Stomach (tissue), 9 donors: ENCODE measurements around the gene ARFIP1. TPM values are rescaled to one million over a fixed set of nuclear protein-coding genes. Genes with fewer than 3 reads are reported as not detected.

Source experiments
- DNase-seq, 2 donors: peaks; one replicate each; pipeline versions ENCODE4 v3.0.0 to v3.0.0-alpha.2; 2013 to 2019
- H3K27ac ChIP-seq, 5 donors: fragments of 200-600 bp in 4 of 5; sonication (generic) in 4 of 5; one replicate each; pipeline ENCODE4 v1.5.1; 2013 to 2019; ENCODE audit warnings: mild to moderate bottlenecking in 1 of 5, moderate library complexity in 1 of 5
- H3K27me3 ChIP-seq, 3 donors: fragments of 200-600 bp; sonication (generic); one replicate each; pipeline ENCODE4 v1.5.1; 2017 to 2019; ENCODE audit warnings: mixed run types in 1 of 3
- H3K36me3 ChIP-seq, 4 donors: fragments of 200-600 bp; sonication (generic); 1 replicate in 3 of 4; 2 replicates in 1 of 4; pipeline ENCODE4 v1.5.1; 2016 to 2019
- H3K4me1 ChIP-seq, 4 donors: fragments of 200-600 bp; sonication (generic); one replicate each; pipeline ENCODE4 v1.5.1; 2016 to 2019
- H3K4me3 ChIP-seq, 4 donors: fragments of 200-600 bp; sonication (generic) in 3 of 4; one replicate each; pipeline ENCODE4 v1.5.1; 2016 to 2019; ENCODE audit warnings: mild to moderate bottlenecking in 1 of 4
- H3K9me3 ChIP-seq, 4 donors: fragments of 200-600 bp; sonication (generic); one replicate each; pipeline ENCODE4 v1.5.1; 2016 to 2019
- EP300 ChIP-seq: sonication (generic); formaldehyde crosslinking; IDR thresholded peaks from one replicate; pipeline ENCODE4 v1.6.1; 2017; ENCODE audit warnings: antibody characterized with exemption
- POLR2A ChIP-seq, 4 donors: fragments of 450-650 bp; IDR thresholded peaks; one replicate each; pipeline ENCODE4 v1.6.1; 2016; ENCODE audit warnings: antibody characterized with exemption in 4 of 4, control low read depth in 2 of 4, mild to moderate bottlenecking in 1 of 4, moderate library complexity in 1 of 4
- POLR2AphosphoS5 ChIP-seq, 3 donors: sonication (generic); formaldehyde crosslinking; IDR thresholded peaks; one replicate each; pipeline ENCODE4 v1.6.1; 2016; ENCODE audit warnings: antibody characterized with exemption in 3 of 3
- WGBS, 5 donors: extraction: QIAGEN DNeasy Blood & Tissue Kit in 3 of 5; methylation state at CpG; one replicate each; pipeline versions ENCODE4 v1.1.5 to v1.1.7; 2013 to 2018; 5-methylcytosine and 5-hydroxymethylcytosine counted together
- intact Hi-C: fragments of 100-400 bp; cut with DNase I; formaldehyde crosslinking; loops from one replicate; pipeline ENCODE4 v1.15.1; 2023; ENCODE audit warnings: low total_unique reads
- polyA plus RNA-seq, 3 donors: library from polyadenylated mRNA; stranded (reverse); fragments of 200-250 nt; gene quantifications; one replicate each; pipeline ENCODE4 v1.2.3, GENCODE V29; 2013
- total RNA-seq, 5 donors: library from RNA; depleted of rRNA; stranded (reverse); fragments of >200 nt; gene quantifications; one replicate each; pipeline versions ENCODE4 v1.1.0 to v1.2.3, GENCODE V29; 2014 to 2016
- TF ChIP-seq, protein P1 (sequence below), 7 experiments: fragments of 450-650 bp in 4 of 7; fragments of 200-600 bp in 3 of 7; sonication (generic) in 3 of 7; IDR thresholded peaks; one replicate each; pipeline ENCODE4 v1.5.1; 2016 to 2019; ENCODE audit warnings: antibody characterized with exemption in 7 of 7, control low read depth in 2 of 7, mild to moderate bottlenecking in 1 of 7
- donor health status: healthy with polysubstance abuse.
- donor health status: Bipolar disorder and iron deficiency.
- donor health status: healthy.

The ARFIP1 gene
- total and polyA plus RNA-seq, 8 donors: 15.3 to 103 (median 39.4) TPM

DNA sequence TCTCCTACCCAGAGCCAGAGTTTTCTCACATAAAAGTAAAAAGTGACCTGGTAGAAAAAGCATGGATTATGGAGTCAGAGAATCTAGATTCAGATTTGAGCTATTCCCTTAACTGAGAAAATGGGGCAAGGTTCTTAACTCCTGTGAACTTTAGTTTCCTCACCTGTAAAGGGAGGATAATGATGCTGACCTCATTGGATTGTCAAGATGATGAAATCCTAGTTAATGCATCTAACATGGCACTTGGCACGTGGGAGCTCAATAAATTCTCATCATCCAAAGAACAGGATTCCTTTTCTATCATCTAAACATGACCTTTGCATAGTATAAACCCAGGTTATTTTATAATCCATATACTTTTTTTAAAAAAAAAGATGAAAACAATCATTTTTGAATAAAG is 175.0 kb downstream of the ARFIP1 start:
- no peak overlapping the region for H3K4me3 ChIP-seq
- no peak for TF ChIP-seq POLR2A (IDR thresholded peaks at IDR 0.05)
- no peak for TF ChIP-seq EP300
- TF ChIP-seq, protein P1, sequence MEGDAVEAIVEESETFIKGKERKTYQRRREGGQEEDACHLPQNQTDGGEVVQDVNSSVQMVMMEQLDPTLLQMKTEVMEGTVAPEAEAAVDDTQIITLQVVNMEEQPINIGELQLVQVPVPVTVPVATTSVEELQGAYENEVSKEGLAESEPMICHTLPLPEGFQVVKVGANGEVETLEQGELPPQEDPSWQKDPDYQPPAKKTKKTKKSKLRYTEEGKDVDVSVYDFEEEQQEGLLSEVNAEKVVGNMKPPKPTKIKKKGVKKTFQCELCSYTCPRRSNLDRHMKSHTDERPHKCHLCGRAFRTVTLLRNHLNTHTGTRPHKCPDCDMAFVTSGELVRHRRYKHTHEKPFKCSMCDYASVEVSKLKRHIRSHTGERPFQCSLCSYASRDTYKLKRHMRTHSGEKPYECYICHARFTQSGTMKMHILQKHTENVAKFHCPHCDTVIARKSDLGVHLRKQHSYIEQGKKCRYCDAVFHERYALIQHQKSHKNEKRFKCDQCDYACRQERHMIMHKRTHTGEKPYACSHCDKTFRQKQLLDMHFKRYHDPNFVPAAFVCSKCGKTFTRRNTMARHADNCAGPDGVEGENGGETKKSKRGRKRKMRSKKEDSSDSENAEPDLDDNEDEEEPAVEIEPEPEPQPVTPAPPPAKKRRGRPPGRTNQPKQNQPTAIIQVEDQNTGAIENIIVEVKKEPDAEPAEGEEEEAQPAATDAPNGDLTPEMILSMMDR (IDR thresholded peaks at IDR 0.05): no peak
- TF ChIP-seq POLR2AphosphoS5 (IDR thresholded peaks at IDR 0.05): no peak
- H3K9me3 ChIP-seq: no peaks in the 10 kb centered on the region
- no peak overlapping the region for H3K27ac ChIP-seq
- DNase-seq: no peak
- 82 to 94% (median 89%) methylated on average over 1 of the region's 1 CpG for WGBS, 5 donors
- H3K36me3 ChIP-seq: peaks cover 0 to 18% (median 9%) of the 10 kb centered on the region in 4 donors
- H3K27me3 ChIP-seq: no peaks in the 10 kb centered on the region
- H3K4me1 ChIP-seq: peaks cover 23 to 45% (median 38%) of the 10 kb centered on the region in 4 donors
- intact Hi-C loops: no loop called here

- H3K27me3 ChIP-seq: no peaks in the 10 kb centered on the region
- H3K4me1 ChIP-seq: peaks cover 10 to 31% (median 29%) of the 10 kb centered on the region in 4 donors
- 58 to 73% (median 61%) methylated on average over 2 of the region's 2 CpGs for WGBS, 5 donors
- no peaks in the 10 kb centered on the region for H3K9me3 ChIP-seq
- peak overlapping the region in 4 of 5 donors; percentile 64 to 79 (median 74) for H3K27ac ChIP-seq
- DNase-seq: no peak
- TF ChIP-seq EP300: no peak
- no peak for TF ChIP-seq POLR2AphosphoS5 (IDR thresholded peaks at IDR 0.05)
- no peak for TF ChIP-seq POLR2A (IDR thresholded peaks at IDR 0.05)
- TF ChIP-seq, protein P1 (IDR thresholded peaks at IDR 0.05): no peak
- no peak overlapping the region for H3K4me3 ChIP-seq
- H3K36me3 ChIP-seq: peaks cover 0 to 24% (median 16%) of the 10 kb centered on the region in 4 donors
- intact Hi-C loops: no loop called here
Measured at GRCh38 chr4:152956147-152956546, 176.4 kb downstream of the ARFIP1 start.

GRCh38 chr4:152956650-152957436 is 177.1 kb downstream of the ARFIP1 start:
- peak overlapping the region; percentile 64 to 79 (median 78) for H3K27ac ChIP-seq
- peaks cover 0 to 27% (median 17%) of the 10 kb centered on the region in 4 donors for H3K36me3 ChIP-seq
- intact Hi-C loops: no loop called here
- TF ChIP-seq, protein P1 (IDR thresholded peaks at IDR 0.05): no peak
- peak in 1 of 3 donors; percentile 72 for TF ChIP-seq POLR2AphosphoS5 (IDR thresholded peaks at IDR 0.05)
- peaks cover 10 to 31% (median 26%) of the 10 kb centered on the region in 4 donors for H3K4me1 ChIP-seq
- no peaks in the 10 kb centered on the region for H3K27me3 ChIP-seq
- H3K9me3 ChIP-seq: no peaks in the 10 kb centered on the region
- WGBS, 5 donors: 28 to 42% (median 35%) methylated on average over 12 of the region's 12 CpGs
- no peak overlapping the region for H3K4me3 ChIP-seq
- DNase-seq: peak; percentile 46 to 86

- Histone ChIP-seq H3K36me3 (peaks cover 0 to 29% (median 17%) of the 10 kb centered on the region in 4 donors), H3K27ac (peak overlapping the region; percentile 64 to 79 (median 78)), H3K9me3 (no peaks in the 10 kb centered on the region), H3K4me1 (peaks cover 10 to 31% (median 26%) of the 10 kb centered on the region in 4 donors), H3K27me3 (no peaks in the 10 kb centered on the region), H3K4me3 (no peak overlapping the region)
- TF ChIP-seq, protein P1 (IDR thresholded peaks at IDR 0.05): no peak
- no peak for TF ChIP-seq EP300
- TF ChIP-seq POLR2AphosphoS5 (IDR thresholded peaks at IDR 0.05): peak in 2 of 3 donors; percentile 66 to 70
- TF ChIP-seq POLR2A (IDR thresholded peaks at IDR 0.05): no peak
- intact Hi-C loops: no loop called here
- 14 to 37% (median 32%) methylated on average over 11 of the region's 11 CpGs for WGBS, 5 donors
- DNase-seq: peak; percentile 79 to 81
Measured at GRCh38 chr4:152957437-152958171, 177.8 kb downstream of the ARFIP1 start.
